GM18526 (cell line): ENCODE data around the gene CBLN3.
A peak's percentile ranks its signal among the peaks of the same experiment; 100 is the strongest.

Experiments
- POLR2A ChIP-seq: IDR thresholded peaks from 3 replicates; pipeline ENCODE4 v1.6.1; 2011; ENCODE audit not compliant: insufficient read length; ENCODE audit errors: extremely low read depth

Gene CBLN3

DNA sequence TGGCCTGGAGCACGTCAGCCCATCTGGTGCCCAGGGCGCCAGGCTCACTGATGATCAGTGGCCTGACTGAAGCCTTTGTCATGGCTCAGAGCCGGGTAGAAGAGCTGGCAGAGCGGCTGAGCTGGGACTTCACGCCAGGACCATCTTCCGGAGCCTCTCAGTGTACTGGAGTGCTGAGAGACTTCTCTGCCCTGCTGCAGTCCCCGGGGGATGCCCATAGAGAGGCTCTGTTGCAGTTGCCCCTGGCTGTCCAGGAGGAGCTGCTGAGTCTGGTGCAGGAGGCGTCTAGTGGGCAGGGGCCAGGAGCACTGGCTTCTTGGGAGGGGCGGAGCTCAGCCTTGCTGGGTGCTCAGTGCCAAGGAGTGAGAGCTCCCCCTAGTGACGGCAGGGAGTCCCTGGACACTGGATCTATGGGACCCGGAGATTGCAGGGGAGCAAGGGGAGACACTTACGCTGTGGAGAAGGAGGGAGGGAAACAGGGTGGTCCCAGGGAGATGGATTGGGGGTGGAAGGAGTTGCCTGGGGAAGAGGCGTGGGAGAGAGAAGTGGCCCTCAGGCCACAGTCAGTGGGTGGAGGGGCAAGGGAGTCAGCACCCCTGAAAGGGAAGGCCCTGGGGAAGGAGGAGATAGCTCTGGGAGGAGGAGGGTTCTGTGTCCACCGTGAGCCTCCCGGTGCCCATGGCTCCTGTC is 2.2 kb upstream of the CBLN3 start:
- peak; percentile 29 for TF ChIP-seq POLR2A

DNA sequence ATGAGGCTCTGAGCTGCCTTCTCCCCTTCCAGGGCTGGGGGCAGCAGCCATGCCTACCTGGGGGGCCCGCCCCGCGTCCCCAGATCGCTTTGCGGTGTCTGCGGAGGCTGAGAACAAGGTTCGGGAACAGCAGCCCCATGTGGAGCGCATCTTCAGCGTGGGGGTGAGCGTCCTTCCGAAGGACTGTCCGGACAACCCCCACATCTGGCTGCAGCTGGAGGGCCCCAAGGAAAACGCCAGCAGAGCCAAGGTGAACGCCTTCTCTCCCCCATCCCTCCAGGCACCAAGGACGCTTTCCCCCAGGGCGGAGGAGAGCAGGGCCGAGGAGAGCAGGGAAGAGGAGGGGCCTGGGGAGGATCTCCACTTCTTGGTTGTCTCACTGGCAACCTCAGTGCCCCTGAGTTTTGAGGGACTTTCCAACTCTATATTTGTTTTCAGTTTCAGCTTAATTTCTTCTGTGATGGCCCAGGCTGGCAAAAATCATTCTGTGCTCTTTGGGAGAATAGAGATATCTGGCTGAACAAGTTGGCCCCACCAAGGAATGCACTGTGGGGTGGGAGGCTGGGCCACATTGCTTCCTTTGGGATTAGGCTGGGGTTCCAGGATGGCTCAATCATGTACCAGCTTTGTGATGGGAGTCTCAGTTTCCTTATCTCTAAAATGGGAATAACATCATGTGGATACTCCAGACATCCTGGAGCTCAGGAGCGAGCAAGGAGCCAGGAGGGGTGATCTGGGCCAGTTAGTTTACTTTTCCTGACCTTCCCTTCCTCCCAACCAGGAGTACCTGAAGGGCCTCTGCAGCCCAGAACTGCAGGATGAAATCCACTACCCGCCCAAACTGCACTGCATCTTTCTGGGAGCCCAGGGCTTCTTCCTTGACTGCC is 1.5 kb upstream of the CBLN3 start:
- TF ChIP-seq POLR2A: peak; percentile 48

DNA sequence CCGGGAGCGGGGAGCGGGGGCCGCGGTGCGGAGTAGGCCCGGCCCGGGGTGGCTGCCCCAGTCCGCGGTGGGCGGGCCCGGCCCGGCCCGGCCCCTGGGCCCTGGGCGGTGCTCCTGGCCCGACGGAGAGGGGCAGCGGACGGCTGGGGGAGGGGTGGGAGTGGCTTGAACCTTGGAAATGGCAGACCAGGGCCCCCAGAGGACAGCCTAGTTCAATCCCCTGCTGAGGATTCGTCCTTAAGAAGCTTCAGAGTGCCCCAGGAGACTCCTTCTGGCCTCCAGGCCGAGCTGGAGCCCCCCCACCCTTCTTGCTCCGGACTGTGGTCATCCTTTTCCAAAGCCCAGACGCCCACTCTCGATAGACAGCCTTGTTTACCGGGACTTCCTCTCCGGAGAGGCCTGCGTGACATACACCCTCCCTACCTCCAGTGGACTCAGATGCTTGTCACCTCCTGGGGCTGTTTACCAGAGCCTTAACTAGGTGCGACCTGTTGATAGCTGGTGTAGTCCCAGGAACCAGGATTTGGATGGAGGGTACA is 744 bp upstream of the CBLN3 start:
- TF ChIP-seq POLR2A: no peak

DNA sequence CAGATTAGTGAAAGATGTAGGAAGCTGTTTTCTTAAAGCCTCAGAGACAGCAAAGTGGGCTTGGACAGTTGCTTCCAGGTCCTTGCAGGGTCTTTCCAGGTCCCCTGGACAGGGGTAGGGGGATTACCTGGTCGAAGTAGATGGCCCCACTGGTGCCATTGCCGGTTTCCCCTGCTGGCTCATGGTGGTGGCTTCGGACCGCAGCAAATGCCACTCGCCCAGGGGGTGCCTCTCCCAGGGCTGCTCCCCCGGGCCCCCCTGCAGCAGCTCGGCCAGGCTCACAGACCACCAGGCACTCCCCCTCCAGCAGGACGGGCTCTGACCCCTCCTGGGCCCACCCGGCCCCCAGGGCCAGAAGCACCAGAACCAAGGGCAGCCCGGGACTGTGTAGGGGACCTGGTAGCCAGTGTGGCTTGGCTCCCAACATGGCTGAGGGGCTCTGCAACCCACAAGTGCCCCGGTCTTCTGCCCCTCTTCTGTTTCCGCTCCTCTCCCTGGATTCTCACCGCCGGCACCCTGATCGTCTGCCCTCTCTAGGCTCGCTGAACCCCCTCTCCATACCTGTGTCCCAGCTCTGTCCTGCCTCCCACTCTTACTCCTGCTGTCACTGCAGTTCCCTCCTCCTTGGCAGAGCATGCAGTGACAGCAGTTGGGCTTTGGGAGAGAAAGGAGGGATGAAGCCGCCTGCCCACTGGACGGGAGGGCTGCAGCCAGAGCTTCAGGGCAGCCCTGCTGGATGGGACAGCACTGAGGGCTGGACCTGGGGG is 657 bp downstream of the CBLN3 start:
- no peak for TF ChIP-seq POLR2A

DNA sequence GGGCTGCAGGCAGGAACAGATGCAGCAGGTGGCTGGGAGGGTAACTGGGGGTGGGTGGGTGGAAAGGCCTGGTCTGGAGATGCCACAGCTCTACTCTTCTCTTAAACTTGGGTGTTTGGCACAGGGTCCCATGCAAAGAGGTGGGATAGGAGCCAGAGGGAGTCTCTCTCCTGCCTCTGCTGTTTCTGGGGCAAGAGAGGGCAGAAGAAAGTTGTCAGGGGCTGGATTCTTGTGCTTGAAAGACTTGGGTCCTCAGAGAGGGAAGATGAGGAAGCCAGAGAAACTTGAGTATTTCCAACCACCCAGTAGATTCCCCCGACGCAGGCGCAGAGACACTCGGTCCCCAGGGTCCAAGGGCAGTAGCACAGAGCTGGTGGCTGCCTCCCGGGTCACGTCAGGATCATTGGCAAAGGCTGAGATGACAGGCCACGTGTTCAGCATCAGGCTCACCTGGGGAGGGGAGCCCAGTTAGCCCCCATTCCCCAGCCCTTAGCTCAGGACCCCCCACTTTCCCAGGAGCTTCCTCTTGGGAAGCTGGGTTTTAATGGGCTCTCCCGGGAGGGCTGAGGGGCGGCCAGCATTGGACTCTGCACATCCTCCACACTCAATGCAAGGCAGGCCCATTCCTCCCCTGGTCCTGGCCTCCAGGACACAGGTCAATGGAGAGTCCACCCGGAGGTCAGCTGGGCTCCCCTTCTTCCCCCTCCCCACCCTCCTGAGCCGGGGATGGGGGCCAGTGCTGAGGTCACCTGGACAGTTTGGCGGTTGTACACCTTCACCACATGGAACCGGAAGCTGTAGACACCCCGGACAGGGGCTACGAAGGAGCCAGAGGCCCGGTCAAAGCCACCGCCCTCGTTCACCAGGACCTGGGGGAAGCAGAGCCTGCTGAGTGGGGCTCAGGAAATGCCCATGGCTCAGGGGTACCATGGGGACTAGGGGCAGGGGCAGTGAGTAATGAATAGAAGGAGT is 1.6 kb downstream of the CBLN3 start:
- no peak for TF ChIP-seq POLR2A

DNA sequence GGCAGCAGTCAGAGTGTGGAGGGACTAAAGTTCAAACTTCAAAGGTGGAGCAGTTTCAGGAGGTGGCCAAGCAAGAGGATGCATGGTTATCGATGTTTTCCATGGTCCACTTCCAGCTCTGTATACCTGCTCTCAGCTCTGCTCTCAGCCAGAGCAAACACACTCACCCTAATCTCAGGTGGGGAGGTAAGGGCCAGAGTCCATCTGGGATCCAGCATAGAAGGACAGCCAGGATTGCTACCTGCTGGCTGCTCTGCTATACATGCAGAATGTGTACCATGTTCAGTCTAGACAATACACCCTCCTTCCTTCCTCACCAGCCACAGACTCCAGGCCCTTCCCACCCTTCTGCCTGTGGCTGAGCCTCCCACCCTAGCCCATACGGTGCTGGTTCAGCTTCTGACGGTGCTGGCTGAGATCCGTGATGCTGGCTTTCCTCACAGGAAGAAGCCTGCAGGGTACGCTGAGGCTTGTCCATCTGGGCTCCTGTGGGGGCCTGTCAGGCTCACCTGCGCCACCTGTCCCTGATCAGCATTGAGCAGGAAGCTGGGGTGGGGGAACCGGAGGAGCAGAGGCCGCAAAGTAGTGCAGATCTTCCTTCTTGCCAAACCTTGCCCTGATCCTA is 2.4 kb downstream of the CBLN3 start:
- no peak for TF ChIP-seq POLR2A

DNA sequence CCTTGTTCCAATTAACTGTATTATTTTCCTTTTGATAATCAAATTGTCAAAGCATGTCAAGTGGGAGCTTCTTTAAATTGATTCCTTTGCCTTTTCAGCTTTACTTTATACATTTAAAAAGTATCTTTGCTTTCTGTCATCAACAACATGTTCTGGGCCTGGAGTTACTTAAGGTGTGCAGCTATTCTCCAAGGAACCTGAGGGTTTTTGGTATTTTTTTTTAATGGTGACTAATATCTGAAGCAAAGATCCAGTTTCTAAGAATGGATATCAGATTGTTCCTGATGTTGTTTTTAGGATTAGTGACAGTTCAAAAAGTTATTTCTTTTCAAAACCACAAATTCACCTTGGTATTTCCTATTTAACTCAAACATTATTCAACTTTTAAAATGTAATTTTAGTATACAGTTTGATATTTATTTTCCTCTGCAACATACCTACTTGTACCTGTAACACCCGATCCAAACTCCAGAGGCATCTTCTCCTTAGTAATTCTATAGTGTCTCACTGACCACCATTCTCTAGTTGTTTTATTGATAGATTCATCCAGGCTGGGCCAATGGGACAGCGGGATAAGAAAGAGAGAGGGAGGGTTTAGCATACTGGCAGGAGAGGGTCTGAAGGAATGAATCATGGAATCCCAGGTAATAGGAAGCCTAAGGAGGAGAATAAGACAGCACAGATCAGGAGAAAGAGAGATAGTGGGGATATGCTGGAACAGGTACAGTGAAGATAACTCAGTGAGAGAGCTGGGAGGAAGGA is 3.1 kb downstream of the CBLN3 start:
- TF ChIP-seq POLR2A: no peak

DNA sequence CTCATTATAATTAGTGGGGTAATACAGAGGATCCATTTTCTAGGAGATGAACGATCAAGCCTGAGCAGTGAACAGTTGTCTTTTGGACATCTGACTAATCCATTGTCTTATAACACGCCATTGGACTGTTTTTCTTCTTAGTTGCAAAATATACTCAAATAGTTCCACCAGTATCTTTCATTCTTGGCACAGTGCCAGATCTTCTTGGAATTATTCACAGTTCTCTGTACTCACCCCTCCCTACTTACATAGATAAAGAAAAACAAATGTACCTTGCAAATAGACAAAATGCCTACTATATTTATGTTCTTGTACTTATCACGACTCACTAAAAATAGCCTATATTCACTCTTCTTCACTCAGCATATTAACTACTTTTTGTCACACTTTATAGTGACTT is 3.8 kb downstream of the CBLN3 start:
- no peak for TF ChIP-seq POLR2A

DNA sequence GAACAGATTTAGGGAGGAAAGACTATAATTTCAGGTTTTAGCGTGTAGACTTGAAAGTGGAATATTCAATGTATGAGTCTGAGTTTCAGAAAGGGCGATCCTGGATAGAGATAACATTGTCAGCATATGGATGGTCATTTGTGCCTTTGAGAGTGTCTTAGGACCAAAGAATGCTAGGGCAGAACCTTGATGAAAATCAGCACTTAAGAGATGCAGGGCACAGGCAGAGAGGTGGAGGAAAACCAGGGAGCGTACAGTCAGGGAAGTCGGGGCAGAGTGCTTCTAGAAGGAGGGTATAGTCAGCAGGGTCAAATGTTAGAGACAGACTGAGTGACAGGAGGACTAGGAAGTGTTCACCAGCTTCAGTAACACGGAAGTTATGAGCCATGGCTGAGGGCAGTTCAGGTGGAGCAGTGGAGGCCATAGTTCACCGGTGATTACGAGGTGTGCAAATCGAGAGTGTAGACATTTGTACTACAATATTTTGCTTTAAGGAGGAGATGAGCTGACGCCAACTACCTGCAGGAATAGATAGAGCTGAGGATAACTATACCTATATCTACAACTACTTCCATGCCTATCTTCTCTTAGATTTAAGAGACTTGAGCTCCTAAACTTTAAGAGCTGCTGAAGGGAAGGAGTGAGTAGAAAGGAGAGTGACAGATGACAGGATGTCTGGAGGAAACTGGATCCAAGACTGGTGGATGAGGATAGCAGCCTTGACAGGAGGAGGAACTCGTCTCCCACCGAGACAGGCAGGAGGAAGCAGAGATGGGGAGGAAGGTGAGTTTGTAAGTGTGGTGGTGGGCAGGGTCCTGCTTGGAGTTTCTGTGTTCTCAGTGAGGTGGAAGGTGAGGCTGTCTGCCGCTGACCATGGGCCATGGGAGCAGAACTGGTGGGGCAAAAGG is 6.5 kb downstream of the CBLN3 start:
- TF ChIP-seq POLR2A: no peak

DNA sequence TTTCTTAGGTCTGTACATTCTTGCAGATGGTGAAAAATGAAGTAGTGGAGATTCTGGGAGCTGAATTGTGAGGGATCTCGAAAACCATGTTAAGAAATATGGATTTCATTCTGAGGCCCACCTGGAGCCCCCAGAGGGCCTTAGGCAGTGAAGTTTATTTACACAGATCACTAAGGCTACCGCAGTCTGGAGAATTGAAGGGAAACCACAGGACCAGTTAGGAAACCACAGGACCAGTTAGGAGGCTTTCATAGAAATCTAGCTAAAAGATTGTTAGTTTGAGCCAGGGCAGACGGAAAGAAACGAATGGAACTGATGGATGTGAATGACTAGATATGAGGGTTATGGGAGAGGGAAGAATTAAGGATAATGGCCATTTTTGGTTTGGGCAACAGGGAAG is 7.2 kb downstream of the CBLN3 start:
- no peak for TF ChIP-seq POLR2A

DNA sequence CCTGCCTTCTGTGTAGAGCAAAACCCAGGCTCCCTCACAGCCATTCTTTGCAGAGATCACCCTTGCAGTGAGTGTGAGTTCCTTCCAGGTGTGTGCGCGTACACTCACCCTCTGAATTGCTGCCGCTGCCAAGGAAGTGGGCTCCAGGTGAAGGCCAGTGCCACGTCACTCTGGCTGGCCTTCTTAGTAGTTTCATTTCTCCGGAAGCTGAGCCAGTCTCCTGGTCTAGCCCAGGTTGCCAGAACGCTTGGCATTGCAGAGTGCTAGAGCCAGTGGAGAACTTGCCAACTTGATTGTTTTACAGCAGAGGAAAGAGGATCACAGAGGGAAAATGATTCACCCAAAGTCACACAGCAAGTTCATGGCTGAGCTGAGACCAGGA is 11.0 kb downstream of the CBLN3 start:
- no peak for TF ChIP-seq POLR2A

DNA sequence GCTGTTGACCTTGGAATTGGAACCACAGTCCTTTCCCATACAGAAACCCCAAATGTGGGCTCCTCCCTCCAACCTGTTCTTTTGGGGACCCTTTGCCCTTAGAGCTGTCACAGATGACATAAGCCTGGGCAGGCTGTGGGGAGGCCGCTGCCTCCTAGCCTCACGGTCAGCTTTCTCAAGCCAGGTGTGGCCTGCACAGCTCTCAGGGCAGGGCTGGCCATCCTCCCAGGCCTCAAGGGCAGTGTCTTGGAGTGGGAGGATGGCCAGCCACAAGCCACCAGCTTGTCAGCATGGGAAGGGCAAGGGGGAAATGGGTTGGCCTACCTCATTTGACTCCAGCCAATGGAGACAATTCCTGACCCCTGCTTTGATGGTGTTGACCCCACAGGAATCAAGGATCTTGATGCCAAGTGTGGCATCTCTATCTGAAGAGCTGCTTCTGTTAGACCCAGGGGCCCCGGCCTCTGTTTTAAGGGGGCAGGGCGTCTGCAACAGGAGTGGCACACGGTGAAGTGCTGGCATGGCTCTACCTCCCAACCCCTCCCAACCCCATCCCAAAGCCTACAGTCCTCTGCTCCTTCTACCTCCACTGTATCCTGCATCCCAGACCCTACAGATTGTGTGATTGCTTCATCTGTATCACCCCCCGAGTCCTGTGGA is 11.5 kb downstream of the CBLN3 start:
- no peak for TF ChIP-seq POLR2A
